ENCODE results near the gene ROBO1. TPM values are rescaled to one million over a fixed set of nuclear protein-coding genes. Genes with fewer than 3 reads are reported as not detected.
A peak's percentile ranks its signal among the peaks of the same experiment; 100 is the strongest.

Gene ROBO1
- total RNA-seq, 1 experiment from 2014 or later = 73.4 TPM

DNA sequence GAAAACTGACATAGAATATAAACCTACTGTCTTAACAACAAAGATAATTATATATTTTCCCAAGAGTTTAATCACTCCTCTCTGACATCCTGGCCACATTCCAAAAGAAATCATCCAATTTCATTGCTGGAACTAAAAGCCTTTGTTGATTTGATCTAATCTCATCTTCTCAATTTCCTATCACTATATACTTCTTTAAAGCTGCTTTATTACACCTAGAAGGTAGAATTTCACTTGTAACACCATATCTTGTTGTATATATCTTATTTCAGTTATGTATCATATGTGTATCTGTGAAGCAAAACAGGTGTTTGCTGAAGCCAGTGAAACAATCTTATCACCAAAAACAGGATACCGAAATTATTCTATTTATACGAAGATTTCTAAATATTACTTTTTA, 740.2 kb downstream of the ROBO1 start:
- no peak for DNase-seq
- H3K4me3 ChIP-seq = no peak overlapping the region
- H3K4me1 ChIP-seq = no peaks in the 10 kb centered on the region; the same call in 1 of the 2 replicates
- no peaks in the 10 kb centered on the region for H3K9me3 ChIP-seq (replicated peaks)
- H3K36me3 ChIP-seq = no peaks in the 10 kb centered on the region
- no peak overlapping the region for H3K27ac ChIP-seq
- H3K27me3 ChIP-seq = no peaks in the 10 kb centered on the region

DNA sequence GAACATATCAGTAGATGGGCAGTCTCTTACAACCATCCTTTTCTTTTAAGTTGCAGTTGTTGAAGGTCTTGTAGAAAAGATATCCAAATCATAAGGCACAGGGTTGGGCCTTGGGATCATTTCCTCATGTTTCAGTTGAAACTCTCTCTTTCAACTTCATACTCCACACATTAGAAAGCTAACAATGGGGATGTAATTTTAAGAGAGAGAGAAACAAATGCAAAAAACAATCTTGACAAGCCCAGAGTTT, 747.9 kb downstream of the ROBO1 start:
- peak overlapping the region; percentile 98 for H3K27ac ChIP-seq
- no peak for DNase-seq

DNA sequence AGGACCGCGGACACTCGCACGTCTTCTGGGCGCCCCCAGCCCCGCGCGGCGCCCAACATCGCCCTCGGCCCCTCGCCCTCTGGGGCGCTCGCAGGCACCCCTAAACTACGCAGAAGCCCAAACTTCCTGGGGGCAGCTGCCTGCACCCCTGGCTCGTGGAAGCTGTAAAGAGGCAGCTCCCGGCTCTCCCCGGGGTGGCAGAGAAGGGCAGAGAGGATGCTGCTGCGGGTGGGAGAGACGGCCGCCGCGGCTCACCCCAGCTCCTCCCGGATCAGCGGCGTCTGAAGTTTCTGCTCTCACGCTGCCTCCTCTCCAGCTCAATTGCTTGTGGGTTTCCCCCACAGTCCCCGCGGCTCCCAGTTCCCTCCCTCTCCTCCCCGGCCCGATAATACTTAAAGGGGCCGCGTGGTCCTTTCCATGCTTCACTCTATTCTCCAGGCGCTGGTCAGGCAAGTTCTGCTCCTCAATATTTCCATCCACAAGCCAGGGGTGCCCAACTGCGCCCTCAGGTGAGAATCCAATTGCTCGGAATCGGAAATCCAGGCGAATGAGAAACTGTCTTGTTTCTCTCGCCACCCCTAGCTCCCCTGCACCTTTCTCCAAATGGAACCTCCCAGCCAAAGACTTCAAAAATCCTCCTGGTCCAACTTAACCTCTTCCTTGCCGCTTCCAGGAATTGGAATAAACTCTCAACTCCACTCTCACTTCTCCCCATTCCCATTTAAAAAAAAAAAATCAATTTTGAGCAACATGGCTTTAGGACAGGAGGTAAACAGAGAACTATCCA, 748.5 kb downstream of the ROBO1 start:
- peak; percentile 86 to 90 for DNase-seq
- Histone ChIP-seq H3K36me3 (no peaks in the 10 kb centered on the region), H3K4me3 (peak overlapping the region; percentile 82), H3K27me3 (no peaks in the 10 kb centered on the region), H3K9me3 (replicated peaks) (no peaks in the 10 kb centered on the region), H3K4me1 (no peaks in the 10 kb centered on the region; the same call in 1 of the 2 replicates), H3K27ac (peak overlapping the region; percentile 98)

More for the DNA sequence above, 747.9 kb downstream of the ROBO1 start:
- Histone ChIP-seq H3K4me3 (peak overlapping the region; percentile 82), H3K4me1 (no peaks in the 10 kb centered on the region; the same call in 1 of the 2 replicates), H3K36me3 (no peaks in the 10 kb centered on the region), H3K27me3 (no peaks in the 10 kb centered on the region), H3K9me3 (replicated peaks) (no peaks in the 10 kb centered on the region)

DNA sequence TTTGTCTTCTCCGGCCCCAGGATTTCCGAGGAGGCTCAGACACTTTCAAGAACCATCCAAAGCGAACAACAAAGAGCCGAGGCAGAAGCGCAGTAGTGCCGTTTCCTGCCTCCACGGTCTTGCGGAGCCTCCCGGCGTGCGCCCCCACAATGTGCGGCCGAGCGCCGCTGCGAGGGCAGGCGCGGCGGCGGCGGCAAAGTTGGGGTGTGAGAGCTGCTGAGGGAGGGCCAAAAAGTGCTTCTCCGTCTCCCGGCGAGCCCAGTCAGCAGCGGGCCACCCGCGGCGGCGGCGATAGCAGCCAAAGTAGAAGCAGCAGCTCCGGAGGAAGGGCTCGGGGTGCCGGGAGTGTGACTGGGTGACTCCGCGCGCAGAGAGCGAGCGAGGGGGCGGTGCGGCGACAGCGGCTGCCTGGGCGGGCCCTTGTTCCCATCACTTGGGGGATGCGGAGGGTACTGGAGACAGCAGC, 749.1 kb downstream of the ROBO1 start:
- Histone ChIP-seq H3K4me1 (no peaks in the 10 kb centered on the region; the same call in 1 of the 2 replicates), H3K27ac (peak overlapping the region; percentile 98)
- peak; percentile 66 to 71 for DNase-seq

DNA sequence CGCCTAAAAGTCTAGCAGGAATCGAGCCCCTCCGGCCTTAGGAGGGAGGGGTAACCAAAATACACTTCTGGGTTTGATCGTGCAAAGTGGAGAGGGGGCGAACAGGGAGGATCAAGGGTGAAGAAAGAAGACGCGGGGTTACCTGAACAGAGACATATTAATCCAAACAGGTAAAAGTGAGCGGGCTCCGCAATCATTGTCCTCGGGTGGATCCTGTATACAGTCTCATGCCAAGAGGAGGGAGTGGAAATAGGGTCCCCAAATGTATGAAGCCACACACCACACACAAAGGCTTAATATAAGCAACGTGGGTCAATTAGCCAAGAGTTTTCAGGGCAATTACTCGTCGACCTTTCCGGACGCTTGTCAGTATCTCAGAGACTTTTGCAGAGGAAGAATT, 749.5 kb downstream of the ROBO1 start:
- Histone ChIP-seq H3K4me1 (no peaks in the 10 kb centered on the region; the same call in 1 of the 2 replicates), H3K36me3 (no peaks in the 10 kb centered on the region), H3K9me3 (replicated peaks) (no peaks in the 10 kb centered on the region), H3K27ac (peak overlapping the region; percentile 98), H3K4me3 (peak overlapping the region; percentile 82), H3K27me3 (no peaks in the 10 kb centered on the region)
- no peak for DNase-seq

More for the DNA sequence above, 749.1 kb downstream of the ROBO1 start:
- Histone ChIP-seq H3K27me3 (no peaks in the 10 kb centered on the region), H3K9me3 (replicated peaks) (no peaks in the 10 kb centered on the region), H3K36me3 (no peaks in the 10 kb centered on the region), H3K4me3 (peak overlapping the region; percentile 82)

DNA sequence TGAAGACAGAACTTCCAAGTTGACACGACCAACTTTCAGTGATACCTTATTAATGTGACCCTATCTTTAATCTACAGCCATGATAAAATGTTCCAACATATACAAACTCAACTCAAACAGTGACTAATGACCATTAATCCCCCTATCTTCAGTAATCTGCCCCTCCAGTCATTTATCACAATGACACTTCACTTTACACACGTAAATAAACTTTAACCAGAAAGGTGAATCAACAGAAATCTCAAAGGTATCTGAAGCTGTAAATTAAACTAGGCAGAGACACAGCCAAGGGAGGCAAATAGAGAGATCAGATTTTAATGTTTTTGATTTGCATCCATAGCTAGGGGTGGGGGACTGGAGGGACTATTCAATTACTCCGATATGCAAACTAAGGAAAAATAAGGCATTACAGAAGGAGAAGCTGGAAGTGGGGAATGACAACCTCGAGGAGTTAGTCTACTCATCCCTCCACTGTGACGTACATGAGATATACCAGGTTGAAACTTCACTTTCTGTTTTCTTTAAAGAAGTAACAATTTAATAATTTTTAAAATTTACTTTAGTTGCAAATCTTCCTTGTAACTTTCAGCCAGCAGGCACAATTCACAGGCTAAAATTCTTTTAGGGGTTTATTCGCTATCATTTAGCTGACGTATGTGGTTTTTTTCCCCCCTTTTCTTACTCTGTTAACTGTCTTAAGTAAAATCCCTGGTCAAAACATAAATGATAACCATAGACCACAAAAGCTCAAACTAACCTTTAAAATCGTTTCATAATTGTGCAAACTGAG, 751.0 kb downstream of the ROBO1 start:
- Histone ChIP-seq H3K9me3 (replicated peaks) (no peaks in the 10 kb centered on the region), H3K36me3 (no peaks in the 10 kb centered on the region), H3K27ac (peak overlapping the region; percentile 98; the same call in 1 of the 2 replicates), H3K27me3 (no peaks in the 10 kb centered on the region), H3K4me1 (no peaks in the 10 kb centered on the region; the same call in none of the 2 replicates), H3K4me3 (peak overlapping the region; percentile 82)
- no peak for DNase-seq

DNA sequence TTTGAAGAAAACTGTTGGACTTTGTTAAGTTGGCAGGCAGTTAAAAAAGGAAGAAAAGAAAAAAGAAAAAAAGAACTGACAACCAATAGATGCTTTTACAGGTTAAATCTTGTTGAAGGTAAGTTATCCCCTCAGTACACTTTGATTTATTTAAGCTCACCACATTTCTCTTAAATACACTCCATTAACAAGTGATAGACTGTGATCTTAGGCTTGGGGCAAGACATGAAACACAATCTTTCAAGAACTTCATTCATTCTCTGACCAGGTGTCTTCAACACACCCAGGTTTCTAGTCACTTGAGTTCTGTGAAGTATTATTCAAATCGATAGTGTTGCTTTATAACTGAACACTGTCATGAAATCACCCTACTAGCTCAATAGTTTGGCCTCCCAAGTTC, 751.9 kb downstream of the ROBO1 start:
- no peaks in the 10 kb centered on the region for H3K9me3 ChIP-seq (replicated peaks)
- H3K27ac ChIP-seq = no peak overlapping the region
- no peak for DNase-seq
- no peaks in the 10 kb centered on the region; the same call in none of the 2 replicates for H3K4me1 ChIP-seq
- H3K27me3 ChIP-seq = no peaks in the 10 kb centered on the region
- peak overlapping the region; percentile 82 for H3K4me3 ChIP-seq
- H3K36me3 ChIP-seq = no peaks in the 10 kb centered on the region

DNA sequence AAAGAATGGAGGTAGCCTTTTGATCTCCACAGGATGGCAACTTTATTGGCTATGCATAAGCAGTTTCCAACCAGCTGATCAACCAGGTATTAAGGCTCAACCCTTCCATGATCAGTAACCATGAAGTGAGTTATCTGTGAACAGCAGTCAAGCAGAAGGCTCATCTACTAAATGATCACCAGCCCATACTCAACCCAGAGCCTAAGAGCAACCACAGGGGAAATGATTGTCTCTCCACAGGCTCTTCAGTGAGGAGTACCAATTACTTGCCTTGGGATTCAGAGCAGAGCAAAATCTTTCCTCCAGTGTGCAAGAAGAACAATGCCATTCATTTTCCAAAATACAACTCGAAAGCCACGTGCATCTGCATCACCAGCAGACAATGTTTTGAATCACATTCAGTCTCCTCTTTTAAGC, 754.8 kb downstream of the ROBO1 start:
- DNase-seq = no peak
- no peak overlapping the region for H3K27ac ChIP-seq
- H3K4me1 ChIP-seq = no peaks in the 10 kb centered on the region; the same call in none of the 2 replicates
- no peak overlapping the region for H3K4me3 ChIP-seq
- H3K27me3 ChIP-seq = no peaks in the 10 kb centered on the region
- H3K36me3 ChIP-seq = no peaks in the 10 kb centered on the region
- no peaks in the 10 kb centered on the region for H3K9me3 ChIP-seq (replicated peaks)

DNA sequence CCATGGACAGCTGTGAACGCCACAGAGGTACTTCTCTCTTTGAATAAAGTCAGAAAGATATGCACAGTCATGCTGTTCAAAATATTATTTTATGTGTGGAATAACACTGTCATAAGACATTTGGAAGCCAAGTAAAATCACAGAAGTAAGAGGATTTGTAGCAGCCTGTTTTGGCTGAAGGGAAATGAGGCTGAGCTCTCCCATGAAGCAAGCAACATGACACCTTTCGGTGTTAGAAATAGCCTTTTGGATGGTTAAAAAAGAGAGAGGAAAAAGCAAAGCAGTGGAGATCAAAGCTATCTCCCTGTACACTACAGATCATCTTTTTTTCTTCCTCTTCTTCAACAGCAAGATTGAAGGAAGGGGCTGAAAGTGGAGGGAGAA, 755.3 kb downstream of the ROBO1 start:
- no peaks in the 10 kb centered on the region for H3K9me3 ChIP-seq (replicated peaks)
- DNase-seq = no peak
- H3K4me3 ChIP-seq = no peak overlapping the region
- H3K36me3 ChIP-seq = no peaks in the 10 kb centered on the region
- no peaks in the 10 kb centered on the region for H3K27me3 ChIP-seq
- H3K4me1 ChIP-seq = no peaks in the 10 kb centered on the region; the same call in none of the 2 replicates
- H3K27ac ChIP-seq = no peak overlapping the region

DNA sequence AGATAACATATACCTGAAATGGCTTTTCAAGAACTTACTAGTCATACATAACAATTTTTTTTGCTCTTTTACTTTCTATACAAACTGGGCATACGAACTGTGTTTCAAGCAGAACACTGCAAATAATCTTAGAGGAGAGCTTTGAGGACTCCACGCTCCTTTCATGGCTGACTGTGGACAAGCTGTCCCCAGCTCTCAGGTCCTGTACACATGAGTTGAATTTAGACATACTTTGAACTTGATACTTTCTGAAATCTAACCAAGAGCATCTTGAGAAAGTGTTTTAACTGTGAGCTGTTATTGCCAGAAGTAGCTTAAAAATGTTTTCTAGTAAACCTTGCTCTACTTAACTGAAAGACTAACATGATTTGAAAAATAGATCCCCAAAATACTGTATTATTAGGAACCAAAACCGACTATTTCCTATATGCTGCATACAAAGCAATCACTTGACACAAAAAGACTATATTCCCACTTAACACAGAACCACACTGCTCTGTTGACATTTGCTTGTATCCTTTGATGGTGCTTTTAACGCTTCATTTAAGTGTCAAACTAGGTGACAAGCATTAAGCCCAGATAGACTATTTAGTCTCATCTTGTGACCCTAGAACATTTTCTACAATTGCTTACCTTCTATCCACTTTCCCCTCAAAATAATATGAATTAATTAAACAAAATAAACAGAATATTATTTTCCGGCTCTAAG, 755.8 kb downstream of the ROBO1 start:
- Histone ChIP-seq H3K36me3 (no peaks in the 10 kb centered on the region), H3K27me3 (no peaks in the 10 kb centered on the region), H3K4me3 (no peak overlapping the region), H3K9me3 (replicated peaks) (no peaks in the 10 kb centered on the region), H3K4me1 (no peaks in the 10 kb centered on the region; the same call in none of the 2 replicates), H3K27ac (no peak overlapping the region)
- DNase-seq = no peak

DNA sequence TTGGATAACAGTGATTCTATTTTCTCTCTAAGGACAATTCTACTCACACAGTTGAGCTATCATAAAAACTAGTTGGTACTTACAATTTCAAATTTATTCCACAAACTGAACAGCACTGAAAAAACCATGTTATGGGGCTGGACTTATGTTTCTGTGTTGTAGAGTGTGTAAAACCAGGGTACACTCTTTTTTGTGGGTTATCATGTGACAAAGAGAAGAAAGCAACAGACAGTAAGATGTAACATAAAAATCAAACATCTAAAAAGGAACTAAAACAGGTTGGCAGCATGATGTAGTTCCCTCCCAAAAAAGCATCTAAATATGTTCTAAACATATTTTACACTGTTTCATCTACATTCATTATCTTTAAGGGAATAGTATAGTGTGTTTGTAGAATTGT, 757.9 kb downstream of the ROBO1 start:
- H3K4me3 ChIP-seq = no peak overlapping the region
- no peaks in the 10 kb centered on the region for H3K36me3 ChIP-seq
- H3K9me3 ChIP-seq (replicated peaks) = no peaks in the 10 kb centered on the region
- H3K27me3 ChIP-seq = no peaks in the 10 kb centered on the region
- DNase-seq = no peak
- H3K27ac ChIP-seq = no peak overlapping the region
- no peaks in the 10 kb centered on the region; the same call in 1 of the 2 replicates for H3K4me1 ChIP-seq

DNA sequence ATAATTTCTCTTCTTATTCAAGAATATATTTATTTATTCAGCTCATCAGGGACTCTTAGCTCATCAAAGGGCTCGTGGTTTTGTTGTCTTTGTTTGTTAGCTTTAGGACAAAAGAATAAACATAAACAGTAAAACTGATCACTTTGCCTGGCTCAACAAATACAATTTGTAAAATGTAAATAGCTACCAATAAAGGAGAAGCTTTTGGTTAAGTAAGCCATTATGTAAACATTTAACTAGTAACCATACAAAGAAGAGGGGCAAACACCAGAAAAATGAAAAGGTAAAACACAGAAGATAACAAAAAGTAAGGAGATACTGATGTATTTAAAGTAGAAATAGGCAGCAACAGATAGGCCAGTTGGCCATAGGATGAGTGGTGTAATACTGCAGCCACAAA, 761.7 kb downstream of the ROBO1 start:
- Histone ChIP-seq H3K27me3 (no peaks in the 10 kb centered on the region), H3K36me3 (no peaks in the 10 kb centered on the region), H3K9me3 (replicated peaks) (no peaks in the 10 kb centered on the region), H3K4me3 (no peak overlapping the region), H3K4me1 (no peaks in the 10 kb centered on the region), H3K27ac (no peak overlapping the region)
- DNase-seq = no peak

DNA sequence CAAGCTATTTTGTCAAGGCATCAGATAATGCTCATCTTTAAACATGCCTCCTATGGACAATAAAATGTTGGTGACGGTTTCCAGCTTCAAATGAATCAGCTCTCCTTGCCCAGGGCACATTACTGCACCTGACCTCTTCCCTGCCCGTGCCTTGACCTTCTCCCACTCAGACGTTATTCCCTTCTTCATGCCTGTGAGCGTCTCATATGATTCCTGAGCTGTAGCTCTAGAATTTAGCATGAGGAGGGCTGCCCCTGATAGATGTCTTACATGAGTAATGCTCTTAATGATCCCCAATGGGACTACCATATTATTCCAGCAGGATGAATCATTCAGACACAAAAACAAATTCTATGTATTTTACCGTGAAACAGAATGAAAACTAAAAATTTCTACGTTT, 762.7 kb downstream of the ROBO1 start:
- no peaks in the 10 kb centered on the region for H3K9me3 ChIP-seq (replicated peaks)
- no peak for DNase-seq
- H3K27ac ChIP-seq = no peak overlapping the region
- no peaks in the 10 kb centered on the region for H3K4me1 ChIP-seq
- H3K27me3 ChIP-seq = no peaks in the 10 kb centered on the region
- H3K36me3 ChIP-seq = no peaks in the 10 kb centered on the region
- H3K4me3 ChIP-seq = no peak overlapping the region

DNA sequence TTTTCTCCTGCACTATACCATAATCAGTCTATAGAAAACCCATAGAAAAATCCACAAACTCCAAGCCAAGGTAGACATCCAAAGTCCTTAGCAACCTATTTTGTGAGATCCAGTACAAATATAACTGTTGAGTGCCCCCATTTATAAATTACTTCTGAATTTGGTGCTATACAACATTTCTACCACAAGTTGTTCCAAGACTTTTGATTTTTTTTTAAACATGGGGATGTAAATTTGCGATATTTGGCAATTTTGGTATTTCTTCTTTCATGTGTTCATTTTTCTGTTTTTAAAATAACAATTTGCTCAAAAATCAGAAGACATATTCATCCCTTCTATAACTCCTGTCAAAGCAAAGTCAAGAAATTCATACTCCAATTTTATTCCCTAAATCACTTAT, 763.8 kb downstream of the ROBO1 start:
- Histone ChIP-seq H3K4me1 (no peaks in the 10 kb centered on the region), H3K27me3 (no peaks in the 10 kb centered on the region), H3K4me3 (no peak overlapping the region), H3K36me3 (no peaks in the 10 kb centered on the region), H3K27ac (no peak overlapping the region), H3K9me3 (replicated peaks) (no peaks in the 10 kb centered on the region)
- no peak for DNase-seq

Data from SJCRH30 (cell line).